Muscle of leg (tissue), 11 donors: ENCODE measurements around the gene CDK14. TPM values are rescaled to one million over a fixed set of nuclear protein-coding genes. Genes with fewer than 3 reads are reported as not detected.

ENCODE experiments used
- DNase-seq: peaks from one replicate; pipeline ENCODE4 v3.0.0; 2013
- H3K27ac ChIP-seq: one replicate; pipeline ENCODE4 v1.5.1; 2013; ENCODE audit warnings: mild to moderate bottlenecking, low read length, control low read depth
- H3K27me3 ChIP-seq: one replicate; pipeline ENCODE4 v1.6.1; 2013; ENCODE audit warnings: low read length; ENCODE audit not compliant: control insufficient read depth, insufficient read depth
- H3K36me3 ChIP-seq: one replicate; pipeline ENCODE4 v1.6.1; 2013; ENCODE audit warnings: low read length; ENCODE audit not compliant: control insufficient read depth, insufficient read depth
- H3K4me1 ChIP-seq: one replicate; pipeline ENCODE4 v1.6.1; 2013; ENCODE audit warnings: low read length; ENCODE audit not compliant: control insufficient read depth, insufficient read depth
- H3K4me3 ChIP-seq: one replicate; pipeline ENCODE4 v1.5.1; 2013; ENCODE audit warnings: low read length, control low read depth
- H3K9me3 ChIP-seq: replicated peaks from 2 replicates; pipeline ENCODE4 v1.6.1; 2013; ENCODE audit warnings: low read depth, low read length; ENCODE audit not compliant: control insufficient read depth
- WGBS: methylation state at CpG from one replicate; pipeline ENCODE4 v1.1.5; 2013; ENCODE audit warnings: missing lambda C conversion rate; ENCODE audit not compliant: insufficient coverage; 5-methylcytosine and 5-hydroxymethylcytosine counted together
- polyA plus RNA-seq, 8 donors: library from polyadenylated mRNA; unstranded; fragments of 120-200 nt; gene quantifications; one replicate each; pipeline versions ENCODE4 v1.2.1 to v1.2.3, GENCODE V29; 2013; ENCODE audit warnings: inconsistent platforms in 1 of 8, low replicate concordance in 1 of 8; ENCODE audit not compliant: insufficient read length in 8 of 8, insufficient read depth in 1 of 8
- total RNA-seq: library from RNA; stranded (reverse); fragments of 120-200 nt; gene quantifications from one replicate; pipeline ENCODE4 v1.2.4, GENCODE V29; 2013

The CDK14 gene
- total and polyA plus RNA-seq, 9 donors: 14.9 to 36.7 (median 21.3) TPM

GRCh38 chr7:90688810-90689209 lies 92.7 kb downstream of the CDK14 start:
- Histone ChIP-seq H3K27ac (no peak overlapping the region), H3K36me3 (no peaks in the 10 kb centered on the region), H3K9me3 (no peaks in the 10 kb centered on the region), H3K27me3 (no peaks in the 10 kb centered on the region), H3K4me1 (no peaks in the 10 kb centered on the region), H3K4me3 (no peak overlapping the region)
- no CpG with 5 or more reads among the region's 1 CpG for WGBS
- no peak for DNase-seq

GRCh38 chr7:90689260-90689659 lies 93.1 kb downstream of the CDK14 start:
- no peaks in the 10 kb centered on the region for H3K4me1 ChIP-seq
- no peak overlapping the region for H3K27ac ChIP-seq
- no peak overlapping the region for H3K4me3 ChIP-seq
- no CpG with 5 or more reads among the region's 1 CpG for WGBS
- H3K27me3 ChIP-seq: no peaks in the 10 kb centered on the region
- H3K9me3 ChIP-seq: no peaks in the 10 kb centered on the region
- no peaks in the 10 kb centered on the region for H3K36me3 ChIP-seq
- DNase-seq: no peak

- no peak overlapping the region for H3K27ac ChIP-seq
- no peaks in the 10 kb centered on the region for H3K9me3 ChIP-seq
- H3K4me1 ChIP-seq: no peaks in the 10 kb centered on the region
- no peaks in the 10 kb centered on the region for H3K27me3 ChIP-seq
- no peaks in the 10 kb centered on the region for H3K36me3 ChIP-seq
- H3K4me3 ChIP-seq: no peak overlapping the region
- DNase-seq: no peak
- no CpG with 5 or more reads among the region's 3 CpGs for WGBS
Measured at GRCh38 chr7:90690159-90690858, 94.2 kb downstream of the CDK14 start.

GRCh38 chr7:90692396-90692795 lies 96.3 kb downstream of the CDK14 start:
- no peaks in the 10 kb centered on the region for H3K9me3 ChIP-seq
- H3K27me3 ChIP-seq: no peaks in the 10 kb centered on the region
- no peak overlapping the region for H3K27ac ChIP-seq
- WGBS: no CpG with 5 or more reads among the region's 3 CpGs
- no peaks in the 10 kb centered on the region for H3K36me3 ChIP-seq
- H3K4me3 ChIP-seq: no peak overlapping the region
- no peak for DNase-seq
- H3K4me1 ChIP-seq: no peaks in the 10 kb centered on the region

- no peaks in the 10 kb centered on the region for H3K36me3 ChIP-seq
- no peak overlapping the region for H3K4me3 ChIP-seq
- no peaks in the 10 kb centered on the region for H3K4me1 ChIP-seq
- H3K27me3 ChIP-seq: no peaks in the 10 kb centered on the region
- no CpG with 5 or more reads among the region's 1 CpG for WGBS
- no peak for DNase-seq
- H3K9me3 ChIP-seq: no peaks in the 10 kb centered on the region
- H3K27ac ChIP-seq: no peak overlapping the region
Measured at GRCh38 chr7:90692947-90693346, 96.8 kb downstream of the CDK14 start.

- Histone ChIP-seq H3K27ac (no peak overlapping the region), H3K4me3 (no peak overlapping the region), H3K4me1 (no peaks in the 10 kb centered on the region), H3K27me3 (no peaks in the 10 kb centered on the region), H3K9me3 (no peaks in the 10 kb centered on the region), H3K36me3 (no peaks in the 10 kb centered on the region)
- DNase-seq: no peak
Measured at GRCh38 chr7:90693939-90694338, 97.8 kb downstream of the CDK14 start.

- no peak overlapping the region for H3K27ac ChIP-seq
- no peaks in the 10 kb centered on the region for H3K9me3 ChIP-seq
- peaks cover 2% of the 10 kb centered on the region for H3K4me1 ChIP-seq
- WGBS: no CpG with 5 or more reads among the region's 2 CpGs
- DNase-seq: no peak
- H3K36me3 ChIP-seq: no peaks in the 10 kb centered on the region
- H3K27me3 ChIP-seq: no peaks in the 10 kb centered on the region
- no peak overlapping the region for H3K4me3 ChIP-seq
Measured at GRCh38 chr7:90698616-90699015, 102.5 kb downstream of the CDK14 start.

GRCh38 chr7:90701021-90701420 lies 104.9 kb downstream of the CDK14 start:
- H3K27ac ChIP-seq: no peak overlapping the region

GRCh38 chr7:90701771-90702170 lies 105.7 kb downstream of the CDK14 start:
- H3K27me3 ChIP-seq: no peaks in the 10 kb centered on the region
- H3K9me3 ChIP-seq: no peaks in the 10 kb centered on the region
- DNase-seq: no peak
- H3K36me3 ChIP-seq: no peaks in the 10 kb centered on the region
- H3K27ac ChIP-seq: no peak overlapping the region
- 80% methylated on average over 1 of the region's 6 CpGs for WGBS
- peaks cover 2% of the 10 kb centered on the region for H3K4me1 ChIP-seq
- no peak overlapping the region for H3K4me3 ChIP-seq

More at GRCh38 chr7:90701021-90701420, 104.9 kb downstream of the CDK14 start:
- H3K36me3 ChIP-seq: no peaks in the 10 kb centered on the region
- no CpG with 5 or more reads among the region's 3 CpGs for WGBS
- H3K9me3 ChIP-seq: no peaks in the 10 kb centered on the region
- no peak overlapping the region for H3K4me3 ChIP-seq
- H3K4me1 ChIP-seq: peaks cover 2% of the 10 kb centered on the region
- no peaks in the 10 kb centered on the region for H3K27me3 ChIP-seq
- DNase-seq: peak; percentile 18

- Histone ChIP-seq H3K27me3 (no peaks in the 10 kb centered on the region), H3K9me3 (no peaks in the 10 kb centered on the region), H3K4me1 (peaks cover 11% of the 10 kb centered on the region), H3K27ac (no peak overlapping the region), H3K36me3 (no peaks in the 10 kb centered on the region), H3K4me3 (no peak overlapping the region)
- 100% methylated on average over 1 of the region's 6 CpGs for WGBS
- no peak for DNase-seq
Measured at GRCh38 chr7:90705391-90706071, 109.4 kb downstream of the CDK14 start.
